ENCODE data around the gene FMN1. TPM values are rescaled to one million over a fixed set of nuclear protein-coding genes. Genes with fewer than 3 reads are reported as not detected.

The FMN1 gene
- total RNA-seq, 2 donors from 2014 or later = 13.7 to 17.1 TPM

DNA sequence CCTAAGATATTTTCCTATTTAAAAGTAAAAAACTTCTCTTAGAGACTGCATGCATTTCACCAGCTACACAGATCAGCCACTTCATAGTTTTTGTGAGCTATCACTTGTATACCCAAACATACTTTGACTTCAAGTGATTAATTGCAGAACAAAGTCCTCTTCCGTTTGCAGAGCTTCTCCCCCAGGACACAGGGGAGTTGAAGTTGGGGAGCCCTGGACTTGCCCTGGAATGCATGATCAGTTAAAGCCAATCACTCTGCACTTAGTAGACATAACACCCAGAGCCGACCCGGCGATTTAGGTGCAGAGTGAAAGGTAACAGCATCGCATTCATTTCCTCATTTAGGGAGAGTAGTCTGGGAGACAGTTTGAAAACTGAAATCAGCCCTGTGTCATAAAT is 406.6 kb downstream of the FMN1 start:
- Histone ChIP-seq H3K27me3 (no peaks in the 10 kb centered on the region), H3K27ac (no peak overlapping the region), H3K9me3 (no peaks in the 10 kb centered on the region), H3K36me3 (replicated peaks in 1 of 2; ENCODE audit: insufficient read depth in 1 of 2, low read depth in 2 of 2) (no peaks in the 10 kb centered on the region), H3K4me3 (no peak overlapping the region), H3K4me1 (no peaks in the 10 kb centered on the region)
- intact Hi-C loops (cut with DNase I) = no loop called here
- DNase-seq (no peak), ATAC-seq (no peak)
- whole genome bisulfite sequencing, 2 donors = 41 to 60% methylated on average over 5 of the region's 5 CpGs
- no peak for TF ChIP-seq POLR2A (IDR thresholded peaks at IDR 0.05)
- TF ChIP-seq, protein P1, sequence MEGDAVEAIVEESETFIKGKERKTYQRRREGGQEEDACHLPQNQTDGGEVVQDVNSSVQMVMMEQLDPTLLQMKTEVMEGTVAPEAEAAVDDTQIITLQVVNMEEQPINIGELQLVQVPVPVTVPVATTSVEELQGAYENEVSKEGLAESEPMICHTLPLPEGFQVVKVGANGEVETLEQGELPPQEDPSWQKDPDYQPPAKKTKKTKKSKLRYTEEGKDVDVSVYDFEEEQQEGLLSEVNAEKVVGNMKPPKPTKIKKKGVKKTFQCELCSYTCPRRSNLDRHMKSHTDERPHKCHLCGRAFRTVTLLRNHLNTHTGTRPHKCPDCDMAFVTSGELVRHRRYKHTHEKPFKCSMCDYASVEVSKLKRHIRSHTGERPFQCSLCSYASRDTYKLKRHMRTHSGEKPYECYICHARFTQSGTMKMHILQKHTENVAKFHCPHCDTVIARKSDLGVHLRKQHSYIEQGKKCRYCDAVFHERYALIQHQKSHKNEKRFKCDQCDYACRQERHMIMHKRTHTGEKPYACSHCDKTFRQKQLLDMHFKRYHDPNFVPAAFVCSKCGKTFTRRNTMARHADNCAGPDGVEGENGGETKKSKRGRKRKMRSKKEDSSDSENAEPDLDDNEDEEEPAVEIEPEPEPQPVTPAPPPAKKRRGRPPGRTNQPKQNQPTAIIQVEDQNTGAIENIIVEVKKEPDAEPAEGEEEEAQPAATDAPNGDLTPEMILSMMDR (IDR thresholded peaks at IDR 0.05) = no peak

- no peak for DNase-seq
- 90 to 92% methylated on average over 7 of the region's 7 CpGs for WGBS, 2 donors
- intact Hi-C loops (cut with DNase I) = no loop called here
These were observed 407.6 kb downstream of the FMN1 start for GRCh38 chr15:32786906-32787305.

GRCh38 chr15:32784581-32784980 is 409.9 kb downstream of the FMN1 start:
- H3K27ac ChIP-seq = no peak overlapping the region
- no peaks in the 10 kb centered on the region for H3K36me3 ChIP-seq (replicated peaks in 1 of 2; ENCODE audit: insufficient read depth in 1 of 2, low read depth in 2 of 2)
- no peak overlapping the region for H3K4me3 ChIP-seq
- H3K27me3 ChIP-seq = no peaks in the 10 kb centered on the region
- DNase-seq (no peak), ATAC-seq (no peak)
- no peaks in the 10 kb centered on the region for H3K4me1 ChIP-seq
- no peak for TF ChIP-seq POLR2A (IDR thresholded peaks at IDR 0.05)
- TF ChIP-seq, protein P1 (IDR thresholded peaks at IDR 0.05) = no peak
- H3K9me3 ChIP-seq = no peaks in the 10 kb centered on the region
- intact Hi-C loops (cut with DNase I) = no loop called here

More at GRCh38 chr15:32786906-32787305, 407.6 kb downstream of the FMN1 start:
- Histone ChIP-seq H3K4me3 (no peak overlapping the region), H3K9me3 (no peaks in the 10 kb centered on the region), H3K27ac (no peak overlapping the region), H3K4me1 (no peaks in the 10 kb centered on the region), H3K36me3 (replicated peaks in 1 of 2; ENCODE audit: insufficient read depth in 1 of 2, low read depth in 2 of 2) (no peaks in the 10 kb centered on the region), H3K27me3 (no peaks in the 10 kb centered on the region)
- ATAC-seq = no peak
- TF ChIP-seq, protein P1 (IDR thresholded peaks at IDR 0.05) = no peak
- TF ChIP-seq POLR2A (IDR thresholded peaks at IDR 0.05) = no peak

DNA sequence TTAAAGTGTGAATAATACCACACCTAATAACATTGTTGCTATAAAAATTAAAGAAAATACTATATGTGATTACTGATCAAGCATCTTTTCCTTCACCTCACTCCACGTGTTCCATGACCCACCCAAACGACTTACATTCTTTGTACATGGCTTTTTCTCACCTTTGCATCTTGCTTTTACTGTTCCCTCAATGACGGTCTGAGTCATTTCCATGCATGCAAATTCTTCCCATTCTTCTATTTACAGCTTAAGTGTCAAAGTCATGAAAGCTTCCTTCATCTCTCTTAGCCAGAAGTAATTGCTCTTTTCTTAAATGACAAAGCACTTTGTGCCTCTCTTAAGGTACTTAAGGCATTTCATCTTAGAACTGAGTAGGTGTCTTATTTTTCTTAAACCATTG is 412.7 kb downstream of the FMN1 start:
- no peak for ATAC-seq
- no peak for TF ChIP-seq POLR2A (IDR thresholded peaks at IDR 0.05)
- TF ChIP-seq, protein P1 (IDR thresholded peaks at IDR 0.05) = no peak
- intact Hi-C loops (cut with DNase I) = no loop called here
- no peak for DNase-seq
- Histone ChIP-seq H3K27ac (no peak overlapping the region), H3K4me3 (no peak overlapping the region), H3K27me3 (no peaks in the 10 kb centered on the region), H3K4me1 (no peaks in the 10 kb centered on the region), H3K36me3 (replicated peaks in 1 of 2; ENCODE audit: insufficient read depth in 1 of 2, low read depth in 2 of 2) (no peaks in the 10 kb centered on the region), H3K9me3 (no peaks in the 10 kb centered on the region)
- 79 to 84% methylated on average over 3 of the region's 3 CpGs for WGBS, 2 donors

- 63 to 70% methylated on average over 4 of the region's 4 CpGs for WGBS, 2 donors
- DNase-seq (no peak), ATAC-seq (no peak)
- Histone ChIP-seq H3K27ac (no peak overlapping the region), H3K27me3 (no peaks in the 10 kb centered on the region), H3K4me3 (no peak overlapping the region), H3K4me1 (no peaks in the 10 kb centered on the region), H3K9me3 (no peaks in the 10 kb centered on the region), H3K36me3 (replicated peaks in 1 of 2; ENCODE audit: insufficient read depth in 1 of 2, low read depth in 2 of 2) (no peaks in the 10 kb centered on the region)
- TF ChIP-seq, protein P1 (IDR thresholded peaks at IDR 0.05) = no peak
- TF ChIP-seq POLR2A (IDR thresholded peaks at IDR 0.05) = no peak
- intact Hi-C loops (cut with DNase I) = no loop called here
These were observed 415.9 kb downstream of the FMN1 start for GRCh38 chr15:32778391-32779176.

All from body of pancreas (tissue), 4 donors.